Glomerular endothelial cell (primary cell): ENCODE results near the gene TMEM232. TPM values are rescaled to one million over a fixed set of nuclear protein-coding genes. Genes with fewer than 3 reads are reported as not detected.

Experiments used
- DNase-seq: peaks from one replicate; pipeline ENCODE4 v3.0.0-alpha.2; 2011; ENCODE audit warnings: low read depth, low spot score; ENCODE audit errors: extremely low read depth
- total RNA-seq: library from RNA; depleted of rRNA; stranded (reverse); fragments of >200 nt; gene quantifications from 2 replicates; pipeline ENCODE4 v1.2.3, GENCODE V29; 2015

The TMEM232 gene
- total RNA-seq, 1 donor from 2014 or later = 0.41 TPM

DNA sequence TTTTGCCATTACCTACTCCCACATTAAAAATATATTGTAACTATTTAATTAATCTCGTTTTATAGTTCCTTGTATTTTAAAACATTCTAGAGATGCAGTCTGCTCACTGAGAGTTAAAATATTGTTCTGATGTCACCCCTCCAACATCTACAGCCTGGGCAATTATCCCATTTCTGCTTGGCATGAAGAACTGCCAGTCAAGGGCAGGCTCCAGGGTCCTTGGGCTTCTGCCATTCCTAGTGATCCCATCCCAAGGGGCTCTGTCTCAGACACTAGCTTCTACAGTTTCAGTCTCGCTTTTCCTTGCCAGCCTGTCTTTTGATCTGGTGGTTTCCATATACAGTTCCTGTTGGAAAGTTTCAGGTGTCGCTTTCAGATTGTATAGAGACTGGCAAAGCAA, 287.2 kb downstream of the TMEM232 start:
- no peak for DNase-seq

GRCh38 chr5:110435207-110435606, 291.3 kb downstream of the TMEM232 start:
- no peak for DNase-seq

DNA sequence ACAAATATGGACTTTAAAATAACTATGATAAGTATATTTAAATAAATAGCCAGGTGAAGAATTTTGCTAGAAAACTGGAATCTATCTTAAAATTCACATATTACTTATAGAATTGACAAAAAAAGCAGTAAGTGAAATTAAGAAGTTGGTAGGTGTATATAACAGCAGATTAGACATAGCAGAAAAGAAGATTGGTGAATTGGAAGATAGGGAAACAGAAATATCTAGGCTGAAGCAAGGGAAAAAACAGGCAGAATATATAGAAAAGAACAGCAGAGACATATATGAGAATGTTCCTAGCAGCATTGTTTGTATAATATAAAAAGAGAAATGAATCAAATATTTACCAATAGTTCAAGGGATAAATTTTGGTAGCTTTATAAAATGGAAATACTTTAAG, 294.9 kb downstream of the TMEM232 start:
- no peak for DNase-seq

- DNase-seq = no peak
These were observed 312.1 kb downstream of the TMEM232 start for GRCh38 chr5:110414360-110414759.

GRCh38 chr5:110413856-110414255, 312.6 kb downstream of the TMEM232 start:
- DNase-seq = no peak

DNA sequence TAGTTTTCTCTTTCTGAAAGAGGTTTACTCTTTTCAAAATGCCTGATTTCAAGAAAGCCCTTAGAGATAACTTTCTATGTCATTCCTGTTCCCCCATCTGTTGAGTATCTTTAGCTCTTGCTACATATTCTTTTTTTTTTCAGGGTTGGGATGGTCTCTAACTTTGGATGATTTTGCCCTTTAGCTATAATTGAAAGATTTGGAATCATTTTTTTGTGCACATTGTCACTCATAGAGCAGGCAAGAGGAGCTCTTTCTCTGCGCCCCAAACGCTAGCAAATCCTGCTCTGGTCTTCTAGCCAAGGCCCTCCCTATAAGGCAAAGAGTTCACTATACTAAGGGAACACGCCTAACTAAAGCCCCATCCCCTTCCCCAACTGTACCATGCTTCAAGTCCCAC, 316.9 kb downstream of the TMEM232 start:
- no peak for DNase-seq

- no peak for DNase-seq
These were observed 323.9 kb downstream of the TMEM232 start for GRCh38 chr5:110402562-110402961.

DNA sequence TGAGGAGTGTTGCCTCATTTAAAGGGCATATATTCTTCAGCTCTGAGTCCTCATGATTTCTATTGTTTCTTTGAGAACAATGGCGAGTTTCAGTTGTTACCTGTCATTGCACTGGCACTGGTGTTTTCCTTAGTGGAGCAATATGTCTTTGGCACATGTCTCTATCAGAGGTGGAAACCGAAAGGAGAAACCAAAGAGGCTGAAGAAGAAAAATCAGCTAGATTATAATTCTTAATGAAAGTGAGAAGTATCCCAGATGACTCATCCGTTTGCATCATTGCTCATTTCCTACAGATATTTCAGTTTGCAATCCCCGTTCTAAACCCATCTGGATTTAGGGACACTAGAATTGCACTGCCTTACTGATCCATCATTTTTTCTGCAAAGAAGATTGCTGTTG, 324.6 kb downstream of the TMEM232 start:
- no peak for DNase-seq

DNA sequence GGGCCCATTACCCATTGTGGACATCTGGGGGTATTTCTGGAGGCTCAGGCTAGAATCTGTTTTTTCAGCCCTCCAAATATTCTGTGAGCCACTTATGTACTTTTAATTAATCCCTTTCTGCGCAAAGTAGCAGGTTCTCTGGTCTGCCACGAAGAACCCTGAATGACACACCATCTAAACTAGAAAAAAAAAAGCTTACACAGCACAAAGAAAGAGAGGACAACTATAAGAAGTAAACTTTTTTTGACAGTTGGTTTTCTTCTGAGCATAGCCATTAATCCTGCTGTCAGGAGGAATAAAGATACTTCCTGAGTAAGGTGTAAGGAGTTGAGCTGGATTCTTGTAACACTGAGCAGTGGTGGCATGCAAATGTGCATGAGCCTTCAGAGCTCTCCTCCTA, 327.5 kb downstream of the TMEM232 start:
- DNase-seq = no peak

GRCh38 chr5:110397281-110397680, 329.2 kb downstream of the TMEM232 start:
- DNase-seq = no peak

- no peak for DNase-seq
These were observed 339.7 kb downstream of the TMEM232 start for GRCh38 chr5:110386782-110387181.

DNA sequence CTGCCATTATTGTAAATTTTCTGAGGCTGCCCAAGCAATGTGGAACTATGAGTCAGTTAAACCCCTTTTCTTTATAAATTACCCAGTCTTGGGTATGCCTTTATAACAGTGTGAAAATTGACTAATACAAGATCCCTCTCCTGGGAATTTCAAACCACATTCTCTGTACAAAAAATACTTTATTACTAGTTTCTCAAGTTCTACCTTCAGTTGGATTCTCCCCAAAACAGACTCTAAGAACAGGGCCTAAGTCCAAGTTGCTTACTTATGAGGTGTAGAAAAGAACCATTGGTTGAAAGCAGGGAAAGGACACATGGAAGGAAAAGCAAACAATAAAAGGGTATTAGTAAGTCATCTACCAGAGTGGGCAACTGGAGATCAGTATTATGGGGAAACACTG, 343.2 kb downstream of the TMEM232 start:
- no peak for DNase-seq

- DNase-seq = no peak
These were observed 348.5 kb downstream of the TMEM232 start for GRCh38 chr5:110377943-110378342.

DNA sequence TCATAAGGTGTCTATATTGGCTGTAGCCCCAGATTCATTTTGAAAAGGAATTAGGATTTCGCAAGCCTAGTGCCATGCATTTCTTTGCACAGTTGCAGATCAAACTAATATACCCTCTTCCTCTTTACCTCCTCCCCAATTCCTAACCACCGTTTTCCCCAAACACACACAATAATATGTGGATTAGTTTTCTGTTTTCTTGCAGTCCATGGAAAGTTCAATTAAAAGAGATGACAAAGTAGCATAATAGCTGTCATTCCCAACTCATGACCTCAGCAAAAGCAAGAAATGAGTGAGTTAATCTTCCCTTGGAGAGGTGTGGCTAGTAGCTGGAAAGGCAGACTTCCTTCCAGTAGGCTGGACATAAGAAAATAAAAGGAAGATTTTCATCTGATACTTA, 349.1 kb downstream of the TMEM232 start:
- DNase-seq = no peak

GRCh38 chr5:110376281-110376951, 350.1 kb downstream of the TMEM232 start:
- no peak for DNase-seq

GRCh38 chr5:110371725-110372041, 354.8 kb downstream of the TMEM232 start:
- DNase-seq = no peak

GRCh38 chr5:110371011-110371724, 355.3 kb downstream of the TMEM232 start:
- DNase-seq = no peak

Other genes with a start within 250 kb of the TMEM232 start
- gene SLC25A46, start 12.3 kb upstream of the TMEM232 start, total RNA-seq = 38.3 and 39.6 TPM in 2 replicates